GM19372 (cell line): Measurements from ENCODE around the gene BANP.
"Not testable (repeated sequence)": the region's sequence is repeated elsewhere in the genome, so short reads cannot be mapped to it uniquely, and the experiment has no call there.

ENCODE experiments used
- ATAC-seq: cut with Tn5 transposase; IDR thresholded peaks from one replicate; pipeline ENCODE4 v1.9.1; 2021; ENCODE audit warnings: mild to moderate bottlenecking, low read depth, moderate library complexity; ENCODE audit not compliant: unreplicated experiment

BANP gene

GRCh38 chr16:88025828-88026555 lies 74.8 kb downstream of the BANP start:
- ATAC-seq: not testable (repeated sequence)

GRCh38 chr16:88026964-88027938 lies 76.0 kb downstream of the BANP start:
- ATAC-seq: no peak

GRCh38 chr16:88028177-88028930 lies 77.1 kb downstream of the BANP start:
- ATAC-seq: not testable (repeated sequence)

- ATAC-seq: no peak
These were observed 79.3 kb downstream of the BANP start for GRCh38 chr16:88030498-88030897.

- not testable (repeated sequence) for ATAC-seq
These were observed 79.7 kb downstream of the BANP start for GRCh38 chr16:88030961-88031360.

GRCh38 chr16:88033003-88033740 lies 81.9 kb downstream of the BANP start:
- ATAC-seq: not testable (repeated sequence)

GRCh38 chr16:88034770-88035169 lies 83.5 kb downstream of the BANP start:
- ATAC-seq: no peak

- no peak for ATAC-seq
These were observed 84.1 kb downstream of the BANP start for GRCh38 chr16:88035292-88035691.

- ATAC-seq: not testable (repeated sequence)
These were observed 84.8 kb downstream of the BANP start for GRCh38 chr16:88035884-88036639.

- ATAC-seq: not testable (repeated sequence)
These were observed 85.4 kb downstream of the BANP start for GRCh38 chr16:88036640-88036996.

- not testable (repeated sequence) for ATAC-seq
These were observed 86.1 kb downstream of the BANP start for GRCh38 chr16:88037359-88037758.

- not testable (repeated sequence) for ATAC-seq
These were observed 86.8 kb downstream of the BANP start for GRCh38 chr16:88037876-88038525.

GRCh38 chr16:88038526-88038908 lies 87.3 kb downstream of the BANP start:
- ATAC-seq: not testable (repeated sequence)

GRCh38 chr16:88039591-88039990 lies 88.4 kb downstream of the BANP start:
- no peak for ATAC-seq

GRCh38 chr16:88040196-88040876 lies 89.1 kb downstream of the BANP start:
- not testable (repeated sequence) for ATAC-seq

GRCh38 chr16:88040877-88041244 lies 89.6 kb downstream of the BANP start:
- ATAC-seq: not testable (repeated sequence)

GRCh38 chr16:88041506-88041905 lies 90.3 kb downstream of the BANP start:
- ATAC-seq: not testable (repeated sequence)

- not testable (repeated sequence) for ATAC-seq
These were observed 90.8 kb downstream of the BANP start for GRCh38 chr16:88041986-88042562.
